Endothelial cell of umbilical vein (primary cell): ENCODE results near the gene SLC6A6. TPM values are rescaled to one million over a fixed set of nuclear protein-coding genes. Genes with fewer than 3 reads are reported as not detected.

Experiments
- BruUV-seq: library from RNA; stranded (reverse); fragments of 400-500 nt; replicated peaks from 2 replicates; lab custom pipeline; 2021; lab: Mats Ljungman, UMichigan
- CTCF ChIA-PET: fragments of 300-600, 350-600 bp; sonication (Branson Sonifier 250); formaldehyde crosslinking; loops from one replicate; lab custom pipeline; 2021; ENCODE audit warnings: antibody characterized with exemption, inconsistent platforms; lab: Charles Lee
- POLR2A ChIA-PET: fragments of 300-600, 350-600 bp; sonication (Branson Sonifier 250); formaldehyde crosslinking; loops from one replicate; lab custom pipeline; 2021; ENCODE audit warnings: antibody characterized with exemption, inconsistent platforms; lab: Charles Lee
- DNase-seq: peaks from one replicate; pipeline ENCODE4 v3.0.0-alpha.2; 2011; ENCODE audit warnings: low read depth, low spot score
- FAIRE-seq: peaks from 2 replicates; lab custom pipeline; 2011; peaks lifted over from hg19 to GRCh38; lab: Jason Lieb, UNC
- H2AFZ ChIP-seq: 2 replicates; pipeline ENCODE4 v1.6.0; 2012; ENCODE audit warnings: low read depth, low read length, control low read depth, inconsistent platforms
- H3K27ac ChIP-seq: 2 replicates; pipeline ENCODE4 v1.5.1; 2011; ENCODE audit warnings: low read depth, mild to moderate bottlenecking, control low read depth, low read length, moderate library complexity; ENCODE audit not compliant: insufficient read depth
- H3K27me3 ChIP-seq, 2 experiments: 2 replicates each; pipeline versions ENCODE4 v1.6.0 to v1.6.1; 2011; ENCODE audit warnings: low read length in 2 of 2, mixed read lengths in 1 of 2; ENCODE audit not compliant: control insufficient read depth in 2 of 2, insufficient read depth in 2 of 2
- H3K36me3 ChIP-seq, 2 experiments: 2 replicates in 1 of 2; 3 replicates in 1 of 2; pipeline ENCODE4 v1.5.1; 2011; ENCODE audit warnings: low read length in 2 of 2, mild to moderate bottlenecking in 1 of 2, moderate library complexity in 1 of 2; ENCODE audit not compliant: control insufficient read depth in 2 of 2, insufficient read depth in 2 of 2; ENCODE audit errors: extremely low read depth in 1 of 2
- H3K4me1 ChIP-seq: 3 replicates; pipeline ENCODE4 v1.5.1; 2011; ENCODE audit warnings: mild to moderate bottlenecking, low read length; ENCODE audit not compliant: control insufficient read depth, insufficient read depth; ENCODE audit errors: extremely low read depth
- H3K4me2 ChIP-seq: 2 replicates; pipeline ENCODE4 v1.6.1; 2011; ENCODE audit warnings: low read length, control low read depth, mixed read lengths; ENCODE audit not compliant: insufficient read depth
- H3K4me3 ChIP-seq, 3 experiments: fragments of 200-600 bp in 1 of 3; sonication (generic), shearing (Covaris generic) in 1 of 3; replicated peaks in 1 of 3; 2 replicates each; pipeline ENCODE4 v1.5.1; 2011 to 2016; ENCODE audit warnings: control low read depth in 3 of 3, low read length in 3 of 3, mild to moderate bottlenecking in 2 of 3, inconsistent platforms in 1 of 3, low read depth in 1 of 3, moderate library complexity in 1 of 3; ENCODE audit not compliant: insufficient read depth in 1 of 3
- H3K79me2 ChIP-seq: 2 replicates; pipeline ENCODE4 v1.6.0; 2012; ENCODE audit warnings: low read length, inconsistent platforms; ENCODE audit not compliant: control insufficient read depth, insufficient read depth
- H3K9ac ChIP-seq: replicated peaks from 2 replicates; pipeline ENCODE3; 2011; ENCODE audit warnings: low read length, control low read depth; ENCODE audit not compliant: insufficient read depth; ENCODE audit errors: extremely low read depth
- H3K9me1 ChIP-seq: replicated peaks from 3 replicates; pipeline ENCODE4 v1.6.0; 2011; ENCODE audit warnings: mild to moderate bottlenecking, low read length; ENCODE audit not compliant: control insufficient read depth, insufficient read depth; ENCODE audit errors: extremely low read depth
- H3K9me3 ChIP-seq: replicated peaks from 2 replicates; pipeline ENCODE4 v1.5.1; 2012; ENCODE audit warnings: low read length, inconsistent platforms; ENCODE audit not compliant: control insufficient read depth, insufficient read depth
- H4K20me1 ChIP-seq: replicated peaks from 2 replicates; pipeline ENCODE3; 2011; ENCODE audit warnings: mild to moderate bottlenecking, low read length; ENCODE audit not compliant: control insufficient read depth, insufficient read depth; ENCODE audit errors: extremely low read depth
- CTCF ChIP-seq, 2 donors: IDR thresholded peaks; 1 replicate in 1 of 2; 2 replicates in 1 of 2; pipeline ENCODE4 v1.5.1; 2011; ENCODE audit warnings: low read length in 2 of 2, mild to moderate bottlenecking in 2 of 2, moderate library complexity in 2 of 2, control low read depth in 1 of 2, inconsistent platforms in 1 of 2, low read depth in 1 of 2; ENCODE audit not compliant: insufficient read depth in 1 of 2; ENCODE audit errors: extremely low read depth in 1 of 2
- EZH2 ChIP-seq: IDR thresholded peaks from 2 replicates; pipeline ENCODE4 v1.6.1; 2012; ENCODE audit warnings: borderline replicate concordance, low read depth, mild to moderate bottlenecking, moderate library complexity, low read length, inconsistent platforms; ENCODE audit not compliant: severe bottlenecking
- FOS ChIP-seq: IDR thresholded peaks from 2 replicates; pipeline ENCODE4 v1.6.1; 2011; ENCODE audit warnings: mild to moderate bottlenecking, low read length, moderate library complexity, borderline replicate concordance; ENCODE audit not compliant: insufficient read depth
- GATA2 ChIP-seq: IDR thresholded peaks from 2 replicates; pipeline ENCODE4 v1.7.0; 2011; ENCODE audit warnings: low read depth, mild to moderate bottlenecking, moderate library complexity, mixed read lengths, low read length; ENCODE audit not compliant: insufficient read length, insufficient read depth
- JUN ChIP-seq: IDR thresholded peaks from 2 replicates; pipeline ENCODE4 v1.6.1; 2011; ENCODE audit warnings: borderline replicate concordance, low read depth; ENCODE audit not compliant: insufficient read length, insufficient read depth
- MAX ChIP-seq: IDR thresholded peaks from 2 replicates; pipeline ENCODE4 v1.6.1; 2011; ENCODE audit not compliant: insufficient read depth, insufficient read length
- MYC ChIP-seq: IDR thresholded peaks from one replicate; pipeline ENCODE4 v1.6.1; 2011; ENCODE audit warnings: mild to moderate bottlenecking, low read depth, low read length
- POLR2A ChIP-seq: IDR thresholded peaks from 2 replicates; pipeline ENCODE4 v1.6.1; 2012; ENCODE audit warnings: low read depth, mild to moderate bottlenecking, control low read depth, low read length
- POLR2AphosphoS5 ChIP-seq: IDR thresholded peaks from 2 replicates; pipeline ENCODE4 v1.6.1; 2012; ENCODE audit warnings: low read depth, mild to moderate bottlenecking, control low read depth, low read length, moderate library complexity; ENCODE audit not compliant: insufficient read depth
- dilution Hi-C: fragments of 300-500 bp; cut with MboI; formaldehyde crosslinking; loops from one replicate; pipeline ENCODE4 v1.15.0; 2019; ENCODE audit warnings: low sequenced_read_pairs; ENCODE audit not compliant: extremely low pct_ligation_motif_present
- intact Hi-C: fragments of 100-400 bp; cut with micrococcal nuclease; formaldehyde crosslinking; loops from one replicate; pipeline ENCODE4 v1.10.0; 2022
- polyA plus RNA-seq, 4 experiments: library from polyadenylated mRNA; depleted of rRNA in 3 of 4; stranded (reverse) in 3 of 4; unstranded in 1 of 4; fragments of >200 nt; gene quantifications; 2 replicates each; pipeline versions ENCODE4 v1.2.1 to v1.2.3, GENCODE V29; 2011 to 2012; ENCODE audit warnings: missing spikeins in 1 of 4
- total RNA-seq: library from RNA; stranded (reverse); gene quantifications from 2 replicates; pipeline ENCODE4 v1.2.3, GENCODE V29; 2021

SLC6A6 gene
- total and polyA plus RNA-seq, 2 donors (not counting 3 experiments of a cell fraction or from before 2014, with no cell fraction given): 25.7 to 38.0 TPM

GRCh38 chr3:14524920-14525660 lies 122.7 kb downstream of the SLC6A6 start:
- H3K27ac ChIP-seq: no peak overlapping the region

More at GRCh38 chr3:14524920-14525660, 122.7 kb downstream of the SLC6A6 start:
- H3K9me3 ChIP-seq: no peaks in the 10 kb centered on the region
- H3K4me3 ChIP-seq: no peak overlapping the region
- H4K20me1 ChIP-seq: no peaks in the 10 kb centered on the region
- H3K79me2 ChIP-seq: no peaks in the 10 kb centered on the region
- no peak for TF ChIP-seq JUN
- no peak for TF ChIP-seq EZH2
- no peak for TF ChIP-seq MAX
- no peak for TF ChIP-seq POLR2A
- no peak for TF ChIP-seq FOS
- TF ChIP-seq GATA2: no peak
- no peak for TF ChIP-seq CTCF (IDR thresholded peaks at IDR 0.05; ENCODE audit: extremely low read depth in 1 of 2, insufficient read depth in 1 of 2, low read depth in 1 of 2, low read length in 2 of 2)
- TF ChIP-seq MYC: no peak
- TF ChIP-seq POLR2AphosphoS5: no peak
- no peaks in the 10 kb centered on the region for H3K9me1 ChIP-seq
- no peaks in the 10 kb centered on the region for H3K36me3 ChIP-seq
- POLR2A ChIA-PET: no interaction called here
- CTCF ChIA-PET: no interaction called here
- no peak overlapping the region for H3K9ac ChIP-seq
- H3K27me3 ChIP-seq: peaks cover 1 to 2% of the 10 kb centered on the region in 2 experiments
- H2AFZ ChIP-seq: no peak overlapping the region
- DNase-seq (no peak), FAIRE-seq (no peak)
- dilution Hi-C loops: no loop called here
- intact Hi-C loops: no loop called here
- no peaks in the 10 kb centered on the region for H3K4me1 ChIP-seq
- no TSS peak for BruUV-seq
- no peak overlapping the region for H3K4me2 ChIP-seq
